DMS53 (cell line): ENCODE measurements around the gene APAF1.
"Not testable (repeated sequence)": the region's sequence is repeated elsewhere in the genome, so short reads cannot be mapped to it uniquely, and the experiment has no call there.

Source experiments
- DNase-seq: peaks from one replicate; lab custom pipeline; 2025; lab: John Stamatoyannopoulos, UW

APAF1 gene, protein sequence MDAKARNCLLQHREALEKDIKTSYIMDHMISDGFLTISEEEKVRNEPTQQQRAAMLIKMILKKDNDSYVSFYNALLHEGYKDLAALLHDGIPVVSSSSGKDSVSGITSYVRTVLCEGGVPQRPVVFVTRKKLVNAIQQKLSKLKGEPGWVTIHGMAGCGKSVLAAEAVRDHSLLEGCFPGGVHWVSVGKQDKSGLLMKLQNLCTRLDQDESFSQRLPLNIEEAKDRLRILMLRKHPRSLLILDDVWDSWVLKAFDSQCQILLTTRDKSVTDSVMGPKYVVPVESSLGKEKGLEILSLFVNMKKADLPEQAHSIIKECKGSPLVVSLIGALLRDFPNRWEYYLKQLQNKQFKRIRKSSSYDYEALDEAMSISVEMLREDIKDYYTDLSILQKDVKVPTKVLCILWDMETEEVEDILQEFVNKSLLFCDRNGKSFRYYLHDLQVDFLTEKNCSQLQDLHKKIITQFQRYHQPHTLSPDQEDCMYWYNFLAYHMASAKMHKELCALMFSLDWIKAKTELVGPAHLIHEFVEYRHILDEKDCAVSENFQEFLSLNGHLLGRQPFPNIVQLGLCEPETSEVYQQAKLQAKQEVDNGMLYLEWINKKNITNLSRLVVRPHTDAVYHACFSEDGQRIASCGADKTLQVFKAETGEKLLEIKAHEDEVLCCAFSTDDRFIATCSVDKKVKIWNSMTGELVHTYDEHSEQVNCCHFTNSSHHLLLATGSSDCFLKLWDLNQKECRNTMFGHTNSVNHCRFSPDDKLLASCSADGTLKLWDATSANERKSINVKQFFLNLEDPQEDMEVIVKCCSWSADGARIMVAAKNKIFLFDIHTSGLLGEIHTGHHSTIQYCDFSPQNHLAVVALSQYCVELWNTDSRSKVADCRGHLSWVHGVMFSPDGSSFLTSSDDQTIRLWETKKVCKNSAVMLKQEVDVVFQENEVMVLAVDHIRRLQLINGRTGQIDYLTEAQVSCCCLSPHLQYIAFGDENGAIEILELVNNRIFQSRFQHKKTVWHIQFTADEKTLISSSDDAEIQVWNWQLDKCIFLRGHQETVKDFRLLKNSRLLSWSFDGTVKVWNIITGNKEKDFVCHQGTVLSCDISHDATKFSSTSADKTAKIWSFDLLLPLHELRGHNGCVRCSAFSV (N-terminal part only)

DNA sequence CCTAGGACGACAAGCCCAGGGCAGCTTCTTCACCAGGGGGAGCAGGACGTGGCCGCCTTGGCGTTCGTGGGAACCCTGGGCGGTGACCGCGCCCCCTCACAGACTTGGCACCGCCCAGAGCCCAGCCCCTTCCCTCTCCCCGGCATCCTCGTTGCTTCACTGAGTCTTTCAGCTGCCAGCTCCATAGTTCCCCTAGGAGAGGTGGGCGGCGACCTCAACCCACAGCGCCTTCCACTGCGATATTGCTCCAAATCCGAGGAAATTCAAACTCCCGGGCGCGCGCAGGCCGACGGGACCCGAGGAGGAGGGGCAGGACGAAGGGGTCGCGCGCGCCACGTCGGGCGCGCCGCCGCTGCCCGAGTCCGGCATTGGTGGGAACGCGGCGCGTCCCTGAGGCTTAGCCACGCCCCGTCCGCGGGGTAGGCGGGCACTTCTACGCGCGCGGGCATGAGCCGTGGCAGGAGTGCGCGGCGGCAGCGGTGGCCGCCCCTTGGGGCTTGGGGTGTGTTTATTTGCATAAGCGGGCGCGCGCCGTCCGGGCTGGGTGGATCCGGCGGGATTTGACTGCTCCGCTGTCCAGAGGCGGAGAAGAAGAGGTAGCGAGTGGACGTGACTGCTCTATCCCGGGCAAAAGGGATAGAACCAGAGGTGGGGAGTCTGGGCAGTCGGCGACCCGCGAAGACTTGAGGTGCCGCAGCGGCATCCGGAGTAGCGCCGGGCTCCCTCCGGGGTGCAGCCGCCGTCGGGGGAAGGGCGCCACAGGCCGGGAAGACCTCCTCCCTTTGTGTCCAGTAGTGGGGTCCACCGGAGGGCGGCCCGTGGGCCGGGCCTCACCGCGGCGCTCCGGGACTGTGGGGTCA is at the start of gene APAF1, which contains the start of gene IKBIP:
APAF1 (plus strand) TSS at position 579 of the 860 bp plus-strand sequence. CDS start 3,070 bp downstream, outside the sequence.
IKBIP (minus strand) TSS at position 77 of the 860 bp plus-strand sequence. CDS start 87 bp downstream, outside the sequence.
- peak; percentile 99 for DNase-seq

DNA sequence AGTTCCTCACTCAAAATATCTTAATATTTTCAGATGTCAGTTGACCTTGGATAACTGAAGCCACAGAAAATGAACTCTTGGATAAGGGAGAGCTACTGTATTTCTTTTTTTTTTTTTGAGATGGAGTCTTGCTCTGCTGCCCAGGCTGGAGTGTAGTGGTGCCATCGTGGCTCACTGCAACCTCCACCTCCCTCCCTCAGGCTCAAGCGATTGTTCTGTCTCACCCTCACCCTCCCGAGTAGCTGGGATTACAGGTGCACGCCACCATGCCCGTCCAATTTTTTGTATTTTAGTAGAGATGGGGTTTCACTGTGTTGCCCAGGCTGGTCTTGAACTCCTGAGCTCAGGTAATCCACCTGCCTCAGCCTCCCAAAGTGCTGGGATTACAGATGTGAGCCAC is 47.8 kb upstream of the APAF1 start:
- DNase-seq: not testable (repeated sequence)

DNA sequence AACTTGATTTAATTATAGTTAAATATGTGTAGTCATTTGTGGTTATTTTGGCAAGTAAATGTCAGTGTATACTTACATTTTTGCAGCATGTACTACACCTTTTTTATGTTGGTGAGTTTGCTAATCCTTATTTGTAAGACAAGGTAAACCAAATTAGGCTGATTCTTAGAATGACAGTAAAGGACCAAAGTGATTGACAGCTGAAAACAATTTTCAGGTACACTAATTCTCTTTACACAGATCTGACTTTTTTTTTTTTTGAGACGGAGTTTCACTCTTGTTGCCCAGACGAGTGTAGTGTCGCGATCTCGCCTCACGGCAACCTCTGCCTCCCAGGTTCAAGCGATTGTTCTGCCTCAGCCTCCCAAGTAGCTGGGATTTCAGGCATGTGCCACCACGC is 43.2 kb upstream of the APAF1 start:
- no peak for DNase-seq

DNA sequence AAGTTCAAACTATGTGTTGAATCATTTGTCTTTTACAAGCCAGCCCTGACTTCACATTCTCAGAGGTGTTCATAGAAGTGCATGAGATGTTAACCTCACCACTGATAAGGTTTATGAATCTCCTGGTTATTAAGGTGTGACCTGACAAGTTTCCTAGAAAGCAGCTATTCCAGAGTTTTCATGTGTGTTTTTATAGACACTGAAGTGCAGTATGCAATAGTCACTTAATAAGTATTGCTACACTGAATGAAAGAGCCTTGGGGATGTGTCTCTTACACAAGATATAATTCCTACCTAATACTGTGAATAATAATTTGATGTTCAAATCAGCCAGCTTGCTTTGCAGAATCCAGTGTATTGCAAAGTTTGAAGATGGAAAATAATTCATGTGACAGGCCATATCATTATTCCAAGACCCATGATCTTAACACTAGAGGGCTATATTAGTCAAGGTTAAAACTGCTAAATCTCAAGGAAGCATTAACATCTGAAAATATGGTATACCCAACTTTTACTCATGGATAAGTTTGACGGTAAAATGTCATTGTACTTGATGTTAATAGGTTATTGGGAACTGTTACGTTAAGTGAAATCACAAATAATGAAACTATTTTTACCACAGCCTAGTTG is 38.6 kb upstream of the APAF1 start:
- peak; percentile 23 for DNase-seq

DNA sequence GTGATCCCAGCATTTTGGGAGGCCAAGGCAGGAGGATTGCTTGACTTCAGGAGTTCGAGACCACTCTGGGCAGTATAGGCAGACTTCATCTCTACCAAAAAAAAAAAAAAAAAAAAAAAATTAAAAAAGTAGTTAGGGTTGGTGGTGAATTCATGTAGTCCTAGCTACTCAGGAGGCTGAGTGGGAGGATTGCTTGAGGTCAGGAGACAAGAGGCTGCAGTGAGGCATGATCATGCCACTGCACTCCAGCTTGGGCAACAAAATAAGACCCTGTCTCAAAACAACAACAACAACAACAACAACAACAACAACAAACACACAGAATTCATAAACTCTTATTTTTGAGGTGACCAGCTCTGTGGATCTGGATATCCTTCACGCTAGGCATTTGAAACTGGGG is 34.5 kb upstream of the APAF1 start:
- DNase-seq: no peak

DNA sequence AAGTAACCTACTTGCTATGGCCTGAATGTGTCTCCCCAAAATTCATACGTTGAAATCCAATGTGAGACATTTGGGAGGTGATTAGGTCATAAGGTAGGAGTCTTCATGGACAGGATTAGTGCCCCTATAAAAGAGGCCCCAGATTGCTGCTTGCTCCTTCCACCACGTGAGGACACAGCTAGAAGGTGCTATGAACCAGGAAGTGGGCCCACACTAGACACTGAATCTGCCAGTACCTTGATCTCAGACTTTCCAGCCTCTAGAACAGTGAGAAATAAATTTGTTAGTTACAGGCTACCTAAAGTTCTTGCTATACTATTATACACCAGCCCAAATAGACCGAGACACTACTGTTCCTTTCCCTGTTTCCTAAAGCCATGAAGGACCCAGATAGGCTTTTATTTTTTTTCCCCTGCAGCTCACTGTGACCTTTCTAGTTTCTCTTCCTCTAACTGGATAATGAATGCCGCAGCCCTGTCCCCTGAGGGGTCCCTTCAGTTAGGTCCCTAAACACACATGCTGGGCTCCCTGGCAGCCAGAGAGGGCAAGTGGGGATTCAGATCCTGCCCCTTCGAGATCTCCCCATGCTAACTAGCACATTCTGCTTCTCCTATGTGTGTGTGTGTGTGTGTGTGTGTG is 32.3 kb upstream of the APAF1 start:
- DNase-seq: no peak

DNA sequence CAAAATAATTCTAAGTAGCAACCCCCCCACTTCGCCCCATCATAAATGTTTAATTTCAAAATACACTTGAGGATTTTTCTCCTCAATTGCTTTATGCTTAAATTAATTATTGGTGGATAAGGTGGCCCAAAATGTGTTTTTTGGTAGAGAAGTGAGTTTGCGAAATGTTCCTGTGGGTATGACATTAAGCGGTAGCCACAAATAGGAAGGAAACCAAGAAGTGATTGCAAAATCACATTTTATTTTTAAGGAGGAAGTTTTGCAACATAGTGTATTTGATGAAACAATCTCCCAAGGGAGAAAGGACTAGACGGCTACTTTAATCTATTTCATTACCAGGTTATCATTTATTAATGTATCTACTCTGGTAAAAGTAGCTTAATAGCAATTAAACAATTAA is 26.1 kb upstream of the APAF1 start:
- no peak for DNase-seq

DNA sequence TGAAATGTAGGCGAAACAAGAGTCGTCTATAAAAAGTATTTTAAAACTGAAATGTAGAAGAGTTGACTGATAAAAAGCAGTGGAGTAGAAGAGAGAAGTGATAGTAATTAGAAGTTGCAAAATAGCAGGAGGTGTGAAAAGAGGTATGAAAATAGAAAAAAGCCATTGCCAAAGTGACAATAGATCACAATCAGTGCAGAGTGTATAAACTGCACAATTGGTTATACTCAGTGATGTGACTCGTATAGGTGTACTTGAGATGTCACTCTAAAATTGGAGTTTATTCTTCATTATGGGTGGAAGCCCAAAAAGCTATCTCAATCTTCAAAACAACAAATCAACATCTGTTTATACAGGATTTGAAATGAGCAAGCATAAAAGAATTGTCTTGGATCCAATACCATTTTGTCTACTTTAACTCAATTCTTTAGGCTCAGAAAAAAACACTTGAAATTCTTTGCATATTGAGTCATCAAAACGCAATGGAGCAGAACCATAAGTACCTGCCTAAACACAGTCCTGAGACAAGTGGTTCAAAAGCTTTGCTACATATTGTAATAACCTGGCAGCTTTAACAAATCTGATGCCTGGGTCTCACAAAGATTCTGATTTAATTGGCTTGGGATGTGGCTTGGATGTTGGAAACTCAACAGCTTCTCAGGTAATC is 9.3 kb upstream of the APAF1 start:
- peak; percentile 91 for DNase-seq

DNA sequence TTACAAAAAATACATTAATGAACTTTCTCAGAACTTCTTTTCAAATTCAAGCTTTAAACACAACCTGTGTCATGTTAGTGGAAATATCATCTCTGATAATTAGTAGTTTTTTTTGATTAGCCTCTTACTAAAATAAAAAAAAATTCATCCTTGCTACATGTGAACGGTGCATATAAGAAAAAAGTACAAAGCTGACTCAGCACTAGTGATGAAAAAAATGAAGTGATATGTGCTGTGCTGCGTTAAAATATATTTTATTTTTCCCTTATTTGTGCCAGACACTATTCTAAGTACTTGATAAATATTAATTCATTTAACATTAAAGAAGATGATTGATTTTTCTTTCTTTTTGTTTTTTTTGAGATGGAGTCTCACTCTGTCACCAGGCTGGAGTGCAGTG is 8.0 kb upstream of the APAF1 start:
- no peak for DNase-seq

DNA sequence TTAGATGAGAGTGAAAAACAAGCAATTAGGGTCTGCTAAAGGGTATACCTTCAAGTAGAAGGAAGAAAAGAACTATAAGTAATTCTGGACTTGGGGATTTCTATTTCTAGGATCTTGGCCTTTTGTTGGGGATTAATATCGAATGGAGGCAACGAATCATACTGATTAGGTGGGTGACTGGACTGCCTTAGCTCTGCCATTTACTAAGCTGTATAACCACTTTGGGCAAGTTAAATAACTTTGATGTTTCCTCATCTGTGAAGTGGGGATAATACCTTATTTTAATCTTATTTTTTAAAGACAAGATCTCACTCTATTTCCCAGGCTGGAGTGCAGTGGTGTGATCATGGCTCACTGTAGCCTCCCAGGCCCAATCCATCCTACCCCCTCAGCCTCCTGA is 7.1 kb upstream of the APAF1 start:
- DNase-seq: no peak

DNA sequence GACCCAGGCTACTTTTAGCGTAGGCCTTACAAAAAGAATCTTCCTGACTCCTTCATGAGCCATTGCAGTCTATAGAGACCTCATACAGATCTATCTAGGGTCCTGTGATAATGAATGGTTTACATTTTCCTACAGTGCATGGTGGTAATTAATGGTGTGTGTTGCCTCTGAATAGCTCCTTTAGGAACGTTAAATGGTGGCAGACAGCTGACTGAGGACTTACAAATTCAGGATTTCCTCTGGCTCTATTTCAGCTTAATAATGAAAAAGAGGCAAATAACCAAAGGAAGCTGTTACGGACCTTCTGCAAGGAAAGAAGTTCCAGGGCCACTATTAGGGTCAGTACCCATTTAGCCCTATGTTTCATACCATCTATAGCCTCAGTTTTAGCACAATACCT is 5.6 kb upstream of the APAF1 start:
- DNase-seq: no peak

DNA sequence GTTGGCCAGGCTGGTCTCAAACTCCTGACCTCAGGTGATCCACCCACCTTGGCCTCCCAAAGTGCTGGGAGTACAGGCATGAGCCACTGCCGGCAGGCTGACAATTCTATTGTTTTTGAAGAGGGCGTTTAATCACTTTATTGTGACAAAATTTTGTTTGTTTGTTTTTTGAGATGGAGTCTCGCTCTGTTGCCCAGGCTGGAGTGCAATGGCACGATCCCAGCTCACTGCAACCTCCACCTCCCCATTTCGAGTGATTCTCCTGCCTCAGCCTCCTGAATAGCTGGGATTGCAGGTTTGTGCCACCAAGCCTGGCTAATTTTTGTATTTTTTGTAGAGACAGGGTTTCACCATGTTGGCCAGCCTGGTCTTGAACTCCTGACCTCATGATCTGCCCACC is 2.3 kb upstream of the APAF1 start:
- not testable (repeated sequence) for DNase-seq

DNA sequence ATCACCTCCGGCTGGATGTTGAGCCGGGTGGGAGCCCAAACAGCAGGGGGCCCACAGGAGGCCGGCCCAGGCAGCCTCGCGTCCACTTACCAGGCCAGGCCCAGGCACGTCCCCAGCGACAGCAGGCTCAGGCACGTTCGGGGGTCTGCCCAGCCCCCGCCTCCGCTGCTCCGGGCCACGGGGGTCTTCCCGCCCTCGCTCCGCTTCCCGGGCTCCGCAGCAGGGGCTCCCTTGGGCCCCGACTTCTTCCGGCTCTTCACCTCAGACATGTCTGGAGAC is 718 bp upstream of the APAF1 start:
- peak; percentile 80 for DNase-seq

DNA sequence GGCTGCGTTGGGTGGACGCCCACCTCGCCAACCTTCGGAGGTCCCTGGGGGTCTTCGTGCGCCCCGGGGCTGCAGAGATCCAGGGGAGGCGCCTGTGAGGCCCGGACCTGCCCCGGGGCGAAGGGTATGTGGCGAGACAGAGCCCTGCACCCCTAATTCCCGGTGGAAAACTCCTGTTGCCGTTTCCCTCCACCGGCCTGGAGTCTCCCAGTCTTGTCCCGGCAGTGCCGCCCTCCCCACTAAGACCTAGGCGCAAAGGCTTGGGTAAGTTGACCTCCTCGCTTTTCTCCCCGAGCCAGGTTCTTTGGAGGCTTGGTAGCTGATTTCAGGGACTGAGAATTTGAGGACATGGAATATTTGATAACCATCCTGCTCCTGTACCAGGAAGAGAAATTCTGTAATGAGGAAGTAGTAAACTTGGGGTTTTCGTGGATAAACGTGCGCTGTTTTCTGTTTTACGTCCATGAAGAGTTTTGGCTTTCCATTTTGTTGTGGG is 530 bp downstream of the APAF1 start:
- DNase-seq: peak; percentile 60

DNA sequence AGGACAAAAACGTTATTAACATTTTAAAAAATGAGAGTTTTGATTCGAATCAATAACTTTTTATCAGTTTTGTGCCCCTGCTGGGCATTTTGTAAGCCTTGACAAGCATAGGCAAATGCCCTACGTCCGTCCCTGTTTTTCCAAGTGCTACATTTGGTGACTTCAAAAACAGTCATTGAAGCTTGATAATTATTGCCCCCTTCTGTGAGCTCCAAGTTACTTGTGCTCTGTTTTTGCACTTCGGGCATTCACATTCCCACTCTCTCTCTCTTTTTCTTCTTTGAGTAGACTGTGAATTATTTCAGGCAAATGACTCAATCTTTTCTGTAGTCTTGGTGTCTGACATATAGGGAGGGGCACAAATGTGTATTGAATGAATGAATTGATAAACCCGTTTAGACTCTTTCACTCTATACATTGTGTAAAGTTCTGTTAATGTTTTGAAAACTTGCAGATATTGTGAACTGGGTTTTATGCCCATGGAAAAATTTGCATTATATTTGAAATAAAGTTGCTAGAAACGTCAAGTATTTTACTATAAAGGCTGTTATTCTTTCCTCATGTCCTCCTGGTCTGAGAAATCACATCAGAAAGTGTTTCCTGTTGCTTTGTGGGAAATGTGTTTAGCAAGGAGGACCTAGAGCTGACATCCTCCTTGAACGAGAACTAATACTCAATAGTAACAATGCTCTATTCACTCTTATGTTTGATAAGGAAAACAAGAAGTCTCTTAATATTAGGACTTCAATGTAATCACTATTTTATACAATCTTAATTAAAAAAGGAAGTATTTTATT is 1.4 kb downstream of the APAF1 start:
- peak; percentile 31 for DNase-seq

DNA sequence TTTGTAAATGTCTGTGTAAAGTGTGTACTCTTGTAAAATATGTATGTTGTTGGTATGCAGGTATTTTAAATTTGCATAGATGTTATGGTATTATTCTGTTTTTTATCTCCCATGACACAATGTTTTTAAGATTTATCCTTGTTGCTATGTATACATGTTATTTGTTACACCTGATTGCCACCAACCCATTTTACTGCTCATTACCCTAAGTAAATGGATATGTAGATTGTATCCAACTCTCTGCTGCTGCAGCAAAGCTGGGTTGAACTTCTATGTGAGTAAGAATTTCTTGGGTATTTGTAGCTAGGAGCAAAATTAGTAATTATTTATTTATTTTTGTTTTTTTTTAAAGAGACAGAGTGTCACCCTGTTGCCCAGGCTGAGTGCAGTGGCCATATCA is 6.2 kb downstream of the APAF1 start:
- DNase-seq: no peak

DNA sequence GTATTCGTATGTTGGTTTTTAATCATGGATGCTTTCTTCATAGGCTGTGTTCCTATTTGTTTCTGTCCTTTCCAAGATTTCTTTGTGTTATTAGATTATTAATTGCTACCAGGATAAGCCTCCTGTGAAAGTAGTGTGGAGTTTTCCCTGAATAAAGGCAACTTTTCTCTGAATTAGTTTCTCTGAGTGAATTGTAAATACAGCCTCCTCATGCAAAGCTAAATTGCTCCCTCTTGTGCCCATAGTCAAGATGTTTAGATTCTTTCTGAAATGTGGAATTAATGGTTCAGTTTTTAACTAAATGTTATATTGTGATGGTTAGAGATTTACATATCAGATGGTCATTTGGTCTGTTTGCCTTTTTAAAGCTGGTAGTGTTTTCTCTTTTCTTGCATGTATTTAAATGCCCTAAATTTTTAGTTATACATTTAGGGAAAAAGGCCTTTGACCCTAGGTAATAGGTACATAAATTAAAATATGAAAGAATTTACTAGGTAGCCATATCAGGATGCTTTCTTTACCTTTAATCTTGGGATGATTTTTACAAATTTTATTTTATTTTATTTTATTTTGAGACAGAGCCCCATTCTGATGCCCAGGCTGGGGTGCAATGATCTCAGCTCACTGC is 8.9 kb downstream of the APAF1 start:
- peak; percentile 85 for DNase-seq

DNA sequence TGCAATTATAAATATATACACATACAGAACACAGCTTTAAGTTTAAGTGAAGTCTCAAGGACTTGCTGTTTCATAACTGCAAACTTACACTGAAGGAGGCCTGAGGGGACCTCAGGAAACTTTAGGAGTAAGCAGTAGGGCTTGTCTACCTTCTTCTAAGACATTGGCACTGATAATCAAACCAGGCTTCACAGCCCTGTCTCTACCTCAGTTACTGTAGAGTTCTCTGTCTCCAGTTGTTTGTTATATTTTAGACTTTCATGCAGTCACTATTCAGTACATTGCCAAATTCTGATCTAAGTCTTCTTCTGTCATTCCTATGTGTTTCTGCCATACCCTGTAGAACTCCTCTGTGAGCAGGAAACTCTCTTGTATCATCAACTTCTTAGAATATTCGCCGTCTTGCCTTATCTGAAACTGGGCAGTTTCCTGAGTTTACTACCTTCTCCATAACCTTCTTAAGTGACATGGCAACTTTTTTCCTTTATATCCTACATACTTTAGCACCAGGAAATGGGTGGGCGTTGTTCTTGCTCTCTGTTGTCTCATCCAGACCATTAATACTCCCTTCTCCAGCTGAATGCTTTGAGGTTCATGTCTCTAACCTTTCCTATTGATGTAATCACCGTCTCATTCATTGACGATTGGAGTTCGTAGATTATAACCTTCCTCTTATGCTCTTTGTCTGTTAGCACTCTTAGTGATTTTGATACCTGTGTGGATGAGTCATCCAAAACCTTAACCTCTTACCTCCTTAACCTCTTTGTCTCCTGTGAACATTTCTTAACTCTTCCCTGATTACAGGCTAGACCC is 11.4 kb downstream of the APAF1 start:
- peak; percentile 24 for DNase-seq
